Cerebellar cortex (tissue), 1 donor: ENCODE data around the gene COLQ.
"Not testable (repeated sequence)": the region's sequence is repeated elsewhere in the genome, so short reads cannot be mapped to it uniquely, and the experiment has no call there.

Experiments
- DNase-seq: peaks from one replicate; pipeline ENCODE4 v3.0.0-alpha.2; 2015; ENCODE audit warnings: low spot score

COLQ gene

GRCh38 chr3:15490158-15490557, 31.3 kb downstream of the COLQ start:
- no peak for DNase-seq

GRCh38 chr3:15488002-15488401, 33.5 kb downstream of the COLQ start:
- no peak for DNase-seq

- DNase-seq = no peak
These were observed 34.5 kb downstream of the COLQ start for GRCh38 chr3:15486979-15487378.

- DNase-seq = no peak
These were observed 35.5 kb downstream of the COLQ start for GRCh38 chr3:15486020-15486419.

GRCh38 chr3:15484551-15484950, 37.0 kb downstream of the COLQ start:
- not testable (repeated sequence) for DNase-seq

- DNase-seq = no peak
These were observed 41.9 kb downstream of the COLQ start for GRCh38 chr3:15479400-15480224.

GRCh38 chr3:15478640-15478979, 42.9 kb downstream of the COLQ start:
- no peak for DNase-seq

- DNase-seq = no peak
These were observed 43.4 kb downstream of the COLQ start for GRCh38 chr3:15477951-15478639.

GRCh38 chr3:15476378-15476777, 45.1 kb downstream of the COLQ start:
- peak; percentile 75 for DNase-seq

- DNase-seq = no peak
These were observed 46.3 kb downstream of the COLQ start for GRCh38 chr3:15475161-15475560.

- no peak for DNase-seq
These were observed 49.6 kb downstream of the COLQ start for GRCh38 chr3:15471861-15472260.

- DNase-seq = no peak
These were observed 50.7 kb downstream of the COLQ start for GRCh38 chr3:15470849-15471248.

GRCh38 chr3:15470261-15470660, 51.2 kb downstream of the COLQ start:
- no peak for DNase-seq

- DNase-seq = no peak
These were observed 54.0 kb downstream of the COLQ start for GRCh38 chr3:15467227-15468181.

GRCh38 chr3:15465876-15466585, 55.5 kb downstream of the COLQ start:
- DNase-seq = no peak

- no peak for DNase-seq
These were observed 59.1 kb downstream of the COLQ start for GRCh38 chr3:15462451-15462850.

- DNase-seq = peak; percentile 62
These were observed 60.5 kb downstream of the COLQ start for GRCh38 chr3:15460891-15461531.

- no peak for DNase-seq
These were observed 63.2 kb downstream of the COLQ start for GRCh38 chr3:15458212-15458780.

- not testable (repeated sequence) for DNase-seq
These were observed 64.6 kb downstream of the COLQ start for GRCh38 chr3:15456915-15457314.

GRCh38 chr3:15456321-15456720, 65.2 kb downstream of the COLQ start:
- no peak for DNase-seq

- DNase-seq = no peak
These were observed 65.8 kb downstream of the COLQ start for GRCh38 chr3:15455756-15456155.
